GM10248 (cell line): Measurements from ENCODE around the gene CKM.

Experiments
- CTCF ChIA-PET: fragments of 300-600 bp; sonication (Branson Sonifier 250); formaldehyde crosslinking; extraction: SDS; loops from one replicate; lab custom pipeline; 2021; ENCODE audit warnings: antibody characterized with exemption; lab: Yijun Ruan, JAX
- POLR2A ChIA-PET: fragments of 350-650 bp; sonication (Branson Sonifier 250); formaldehyde crosslinking; extraction: SDS; loops from one replicate; lab custom pipeline; 2020; ENCODE audit warnings: antibody characterized with exemption; lab: Yijun Ruan, JAX
- DNase-seq: peaks from one replicate; pipeline ENCODE4 v3.0.0; 2012; ENCODE audit errors: extremely low spot score
- CTCF ChIP-seq: IDR thresholded peaks from 2 replicates; pipeline ENCODE4 v1.5.1; 2012; ENCODE audit warnings: mild to moderate bottlenecking, low read depth; ENCODE audit errors: extremely low read depth, missing control alignments, control extremely low read depth

CKM gene

GRCh38 chr19:45283443-45284033 is 39.1 kb downstream of the CKM start:
- peak; percentile 52 for DNase-seq
- ChIA-PET CTCF (no interaction called here), POLR2A (no interaction called here)
- no peak for TF ChIP-seq CTCF

- CTCF ChIA-PET = interaction anchor here (0.9 kb wide), 1 partner anchor 11 kb away, joined by 3 read pairs; no protein-coding TSS in a partner anchor
- POLR2A ChIA-PET = no interaction called here
- no peak for DNase-seq
- no peak for TF ChIP-seq CTCF
Measured at GRCh38 chr19:45280471-45280961, 42.2 kb downstream of the CKM start.

- ChIA-PET POLR2A (no interaction called here), CTCF (interaction anchor here (1.5 kb wide), 1 partner anchor 65 kb away, joined by 3 read pairs; no protein-coding TSS in a partner anchor)
- DNase-seq = no peak
- TF ChIP-seq CTCF = no peak
Measured at GRCh38 chr19:45279587-45280192, 43.0 kb downstream of the CKM start.

GRCh38 chr19:45278087-45278486 is 44.6 kb downstream of the CKM start:
- ChIA-PET POLR2A (no interaction called here), CTCF (interaction anchor here (1.5 kb wide), 1 partner anchor 64 kb away, joined by 3 read pairs; no protein-coding TSS in a partner anchor)
- DNase-seq = no peak
- no peak for TF ChIP-seq CTCF

GRCh38 chr19:45276284-45276687 is 46.4 kb downstream of the CKM start:
- no peak for DNase-seq
- ChIA-PET POLR2A (no interaction called here), CTCF (no interaction called here)
- no peak for TF ChIP-seq CTCF

- ChIA-PET POLR2A (no interaction called here), CTCF (interaction anchor here (1.8 kb wide), 1 partner anchor 11 kb away, joined by 4 read pairs; no protein-coding TSS in a partner anchor)
- no peak for DNase-seq
- no peak for TF ChIP-seq CTCF
Measured at GRCh38 chr19:45275370-45275971, 47.2 kb downstream of the CKM start.
